Activated T-cell treated with anti-CD3 and anti-CD28 coated beads for 4 hours (primary cell): Measurements from ENCODE around the gene CARD16.
"Not testable (repeated sequence)": the region's sequence is repeated elsewhere in the genome, so short reads cannot be mapped to it uniquely, and the experiment has no call there.

ENCODE experiments used
- DNase-seq: peaks from one replicate; pipeline ENCODE4 v3.0.0-alpha.2; 2020

The CARD16 gene

GRCh38 chr11:105044557-105045524, at the start of gene CARD16:
TSS of gene CARD16 (minus strand) at chr11:105045335. CDS start at chr11:105045297, 38 bp downstream.
- DNase-seq, result peak; percentile 15

GRCh38 chr11:105092256-105093239, 47.4 kb upstream of the CARD16 start:
- DNase-seq, result no peak

- no peak for DNase-seq
Measured at GRCh38 chr11:105081412-105082150, 36.4 kb upstream of the CARD16 start.

GRCh38 chr11:105080171-105080906, 35.2 kb upstream of the CARD16 start:
- not testable (repeated sequence) for DNase-seq

GRCh38 chr11:105078283-105078682, 33.1 kb upstream of the CARD16 start:
- no peak for DNase-seq

GRCh38 chr11:105077141-105077790, 32.1 kb upstream of the CARD16 start:
- DNase-seq, result not testable (repeated sequence)

GRCh38 chr11:105074166-105074530, 29.0 kb upstream of the CARD16 start:
- DNase-seq, result no peak

- DNase-seq, result no peak
Measured at GRCh38 chr11:105073456-105074165, 28.5 kb upstream of the CARD16 start.

GRCh38 chr11:105072080-105072479, 26.9 kb upstream of the CARD16 start:
- DNase-seq, result not testable (repeated sequence)

GRCh38 chr11:105071089-105071732, 26.1 kb upstream of the CARD16 start:
- no peak for DNase-seq

- no peak for DNase-seq
Measured at GRCh38 chr11:105070306-105070705, 25.2 kb upstream of the CARD16 start.

- not testable (repeated sequence) for DNase-seq
Measured at GRCh38 chr11:105069749-105070148, 24.6 kb upstream of the CARD16 start.

GRCh38 chr11:105063245-105063941, 18.3 kb upstream of the CARD16 start:
- not testable (repeated sequence) for DNase-seq

- no peak for DNase-seq
Measured at GRCh38 chr11:105057432-105057831, 12.3 kb upstream of the CARD16 start.

- DNase-seq, result no peak
Measured at GRCh38 chr11:105056446-105056845, 11.3 kb upstream of the CARD16 start.

GRCh38 chr11:105054723-105055493, 9.8 kb upstream of the CARD16 start:
- DNase-seq, result no peak

GRCh38 chr11:105052487-105052886, 7.4 kb upstream of the CARD16 start:
- no peak for DNase-seq

GRCh38 chr11:105051559-105051958, 6.4 kb upstream of the CARD16 start:
- no peak for DNase-seq

- no peak for DNase-seq
Measured at GRCh38 chr11:105049481-105049880, 4.3 kb upstream of the CARD16 start.
